ENCODE measurements around the gene FLNC.

- TF ChIP-seq ZBTB8A (IDR thresholded peaks at IDR 0.05; ENCODE audit: partially characterized antibody): no peak
- TF ChIP-seq ETS1 (conservative IDR thresholded peaks at IDR 0.05; ENCODE audit: control insufficient read depth, low read depth, low read length): no peak
- TF ChIP-seq ZNF274 (IDR thresholded peaks at IDR 0.05; ENCODE audit: borderline replicate concordance, low read depth, low read length): no peak
- no peak for TF ChIP-seq MAX (CRISPR knock-in tag; IDR thresholded peaks at IDR 0.05)
- TF ChIP-seq E2F1 (CRISPR knock-in tag; IDR thresholded peaks at IDR 0.05): no peak
- no peak for TF ChIP-seq CEBPB (tag; IDR thresholded peaks at IDR 0.05)
- TF ChIP-seq NR3C1 (CRISPR knock-in tag; IDR thresholded peaks at IDR 0.05): no peak
- no peak for TF ChIP-seq CTCF (IDR thresholded peaks at IDR 0.05 in 2 of 3, conservative IDR thresholded peaks at IDR 0.05 in 1 of 3; ENCODE audit: insufficient read depth in 2 of 3, low read depth in 1 of 3, low read length in 3 of 3)
- no peak for TF ChIP-seq TOE1 (IDR thresholded peaks at IDR 0.05; ENCODE audit: borderline replicate concordance)
- TF ChIP-seq TOE1 (CRISPR knock-in tag; IDR thresholded peaks at IDR 0.05; ENCODE audit: borderline replicate concordance, low read depth): no peak
- TF ChIP-seq ZNF644 (tag; IDR thresholded peaks at IDR 0.05; ENCODE audit: low read depth): no peak
- no peak for TF ChIP-seq ZZZ3 (IDR thresholded peaks at IDR 0.05)
- TF ChIP-seq EZH2 (IDR thresholded peaks at IDR 0.05; ENCODE audit: borderline replicate concordance, low read depth, low read length): no peak
Observed at GRCh38 chr7:128881458-128882125, 51.4 kb downstream of the FLNC start.
